ENCODE data around the gene ATF6. TPM values are rescaled to one million over a fixed set of nuclear protein-coding genes. Genes with fewer than 3 reads are reported as not detected.

ATF6 gene
- total and polyA plus RNA-seq, 2 donors (not counting 3 experiments of a cell fraction or from before 2014, with no cell fraction given), result 24.9 to 40.3 TPM

GRCh38 chr1:161782886-161783285 lies 16.8 kb downstream of the ATF6 start:
- intact Hi-C loops (cut with micrococcal nuclease), result no loop called here

More at GRCh38 chr1:161782886-161783285, 16.8 kb downstream of the ATF6 start:
- peaks cover 6 to 16% of the 10 kb centered on the region in 2 experiments for H3K36me3 ChIP-seq (ENCODE audit: control insufficient read depth in 2 of 2, extremely low read depth in 1 of 2, insufficient read depth in 2 of 2, low read length in 2 of 2)
- POLR2A ChIA-PET, result no interaction called here
- dilution Hi-C loops (cut with MboI; ENCODE audit: extremely low pct_ligation_motif_present, low sequenced_read_pairs), result no loop called here
- H3K4me1 ChIP-seq (ENCODE audit: control insufficient read depth, extremely low read depth, insufficient read depth, low read length), result no peaks in the 10 kb centered on the region
- H3K9ac ChIP-seq (replicated peaks; ENCODE audit: extremely low read depth, insufficient read depth, low read length), result no peak overlapping the region
- H3K9me3 ChIP-seq (replicated peaks; ENCODE audit: control insufficient read depth, insufficient read depth, low read length), result no peaks in the 10 kb centered on the region
- DNase-seq (ENCODE audit: low read depth, low spot score) (no peak), FAIRE-seq (no peak)
- TF ChIP-seq FOS (IDR thresholded peaks at IDR 0.05; ENCODE audit: borderline replicate concordance, insufficient read depth, low read length) (no peak), POLR2A (IDR thresholded peaks at IDR 0.05; ENCODE audit: low read depth, low read length) (no peak), CTCF (IDR thresholded peaks at IDR 0.05; ENCODE audit: extremely low read depth in 1 of 2, insufficient read depth in 1 of 2, low read depth in 1 of 2, low read length in 2 of 2) (no peak), MAX (IDR thresholded peaks at IDR 0.05; ENCODE audit: insufficient read depth, insufficient read length) (no peak), MYC (IDR thresholded peaks at IDR 0.05; ENCODE audit: low read depth, low read length) (no peak), JUN (IDR thresholded peaks at IDR 0.05; ENCODE audit: borderline replicate concordance, insufficient read depth, insufficient read length, low read depth) (no peak), GATA2 (IDR thresholded peaks at IDR 0.05; ENCODE audit: insufficient read depth, insufficient read length, low read depth, low read length) (no peak), EZH2 (IDR thresholded peaks at IDR 0.05; ENCODE audit: borderline replicate concordance, low read depth, low read length, severe bottlenecking) (no peak), POLR2AphosphoS5 (IDR thresholded peaks at IDR 0.05; ENCODE audit: insufficient read depth, low read depth, low read length) (no peak)
- H2AFZ ChIP-seq (ENCODE audit: low read depth, low read length), result no peak overlapping the region
- peaks cover 28% of the 10 kb centered on the region for H3K79me2 ChIP-seq (ENCODE audit: control insufficient read depth, insufficient read depth, low read length)
- no peaks in the 10 kb centered on the region for H3K27me3 ChIP-seq (ENCODE audit: control insufficient read depth in 2 of 2, insufficient read depth in 2 of 2, low read length in 2 of 2)
- H3K4me2 ChIP-seq (ENCODE audit: insufficient read depth, low read length), result no peak overlapping the region
- H3K27ac ChIP-seq (ENCODE audit: insufficient read depth, low read depth, low read length), result no peak overlapping the region
- no TSS peak for BruUV-seq (replicated peaks)
- H3K4me3 ChIP-seq (replicated peaks in 1 of 3; ENCODE audit: insufficient read depth in 1 of 3, low read depth in 1 of 3, low read length in 3 of 3), result no peak overlapping the region
- CTCF ChIA-PET, result interaction anchor here (0.7 to 2.5 kb wide), 5 partner anchors 9 to 296 kb away, joined by 3 to 11 read pairs (median 3); no protein-coding TSS in a partner anchor
- H3K9me1 ChIP-seq (replicated peaks; ENCODE audit: control insufficient read depth, extremely low read depth, insufficient read depth, low read length), result no peaks in the 10 kb centered on the region
- no peaks in the 10 kb centered on the region for H4K20me1 ChIP-seq (replicated peaks; ENCODE audit: control insufficient read depth, extremely low read depth, insufficient read depth, low read length)

Data from endothelial cell of umbilical vein (primary cell).